ENCODE data around the gene ANKRD40. TPM values are rescaled to one million over a fixed set of nuclear protein-coding genes. Genes with fewer than 3 reads are reported as not detected.

ANKRD40 gene
- total RNA-seq, 1 experiment from 2014 or later: 45.3 TPM

DNA sequence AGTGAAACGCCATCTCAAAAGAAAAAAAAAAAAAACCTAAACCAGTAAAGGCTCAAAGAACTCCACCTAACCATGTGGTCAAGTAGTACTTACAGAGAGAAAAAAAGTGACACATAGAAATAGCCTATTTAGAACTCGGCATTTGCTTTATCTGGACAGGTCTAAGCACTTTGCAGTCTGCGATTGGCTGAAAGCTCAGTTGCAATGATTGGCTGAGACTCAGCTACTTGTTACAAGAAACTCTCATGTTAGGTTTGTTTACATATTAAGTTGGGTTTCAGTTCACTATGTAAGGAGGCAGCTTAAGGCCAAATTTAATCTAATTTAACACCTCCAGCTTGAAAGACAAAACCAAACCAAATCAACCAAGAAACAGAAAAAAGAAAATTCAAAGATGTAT lies 54.0 kb downstream of the ANKRD40 start:
- TF ChIP-seq NR1H2 (CRISPR knock-in tag; IDR thresholded peaks at IDR 0.05): no peak
- TF ChIP-seq, protein P1, sequence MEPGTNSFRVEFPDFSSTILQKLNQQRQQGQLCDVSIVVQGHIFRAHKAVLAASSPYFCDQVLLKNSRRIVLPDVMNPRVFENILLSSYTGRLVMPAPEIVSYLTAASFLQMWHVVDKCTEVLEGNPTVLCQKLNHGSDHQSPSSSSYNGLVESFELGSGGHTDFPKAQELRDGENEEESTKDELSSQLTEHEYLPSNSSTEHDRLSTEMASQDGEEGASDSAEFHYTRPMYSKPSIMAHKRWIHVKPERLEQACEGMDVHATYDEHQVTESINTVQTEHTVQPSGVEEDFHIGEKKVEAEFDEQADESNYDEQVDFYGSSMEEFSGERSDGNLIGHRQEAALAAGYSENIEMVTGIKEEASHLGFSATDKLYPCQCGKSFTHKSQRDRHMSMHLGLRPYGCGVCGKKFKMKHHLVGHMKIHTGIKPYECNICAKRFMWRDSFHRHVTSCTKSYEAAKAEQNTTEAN (CRISPR knock-in tag; IDR thresholded peaks at IDR 0.05): no peak
- TF ChIP-seq ATF3 (CRISPR knock-in tag; conservative IDR thresholded peaks at IDR 0.05): no peak
- TF ChIP-seq GABPB1 (CRISPR knock-in tag; IDR thresholded peaks at IDR 0.05): no peak
- TF ChIP-seq, protein P2, sequence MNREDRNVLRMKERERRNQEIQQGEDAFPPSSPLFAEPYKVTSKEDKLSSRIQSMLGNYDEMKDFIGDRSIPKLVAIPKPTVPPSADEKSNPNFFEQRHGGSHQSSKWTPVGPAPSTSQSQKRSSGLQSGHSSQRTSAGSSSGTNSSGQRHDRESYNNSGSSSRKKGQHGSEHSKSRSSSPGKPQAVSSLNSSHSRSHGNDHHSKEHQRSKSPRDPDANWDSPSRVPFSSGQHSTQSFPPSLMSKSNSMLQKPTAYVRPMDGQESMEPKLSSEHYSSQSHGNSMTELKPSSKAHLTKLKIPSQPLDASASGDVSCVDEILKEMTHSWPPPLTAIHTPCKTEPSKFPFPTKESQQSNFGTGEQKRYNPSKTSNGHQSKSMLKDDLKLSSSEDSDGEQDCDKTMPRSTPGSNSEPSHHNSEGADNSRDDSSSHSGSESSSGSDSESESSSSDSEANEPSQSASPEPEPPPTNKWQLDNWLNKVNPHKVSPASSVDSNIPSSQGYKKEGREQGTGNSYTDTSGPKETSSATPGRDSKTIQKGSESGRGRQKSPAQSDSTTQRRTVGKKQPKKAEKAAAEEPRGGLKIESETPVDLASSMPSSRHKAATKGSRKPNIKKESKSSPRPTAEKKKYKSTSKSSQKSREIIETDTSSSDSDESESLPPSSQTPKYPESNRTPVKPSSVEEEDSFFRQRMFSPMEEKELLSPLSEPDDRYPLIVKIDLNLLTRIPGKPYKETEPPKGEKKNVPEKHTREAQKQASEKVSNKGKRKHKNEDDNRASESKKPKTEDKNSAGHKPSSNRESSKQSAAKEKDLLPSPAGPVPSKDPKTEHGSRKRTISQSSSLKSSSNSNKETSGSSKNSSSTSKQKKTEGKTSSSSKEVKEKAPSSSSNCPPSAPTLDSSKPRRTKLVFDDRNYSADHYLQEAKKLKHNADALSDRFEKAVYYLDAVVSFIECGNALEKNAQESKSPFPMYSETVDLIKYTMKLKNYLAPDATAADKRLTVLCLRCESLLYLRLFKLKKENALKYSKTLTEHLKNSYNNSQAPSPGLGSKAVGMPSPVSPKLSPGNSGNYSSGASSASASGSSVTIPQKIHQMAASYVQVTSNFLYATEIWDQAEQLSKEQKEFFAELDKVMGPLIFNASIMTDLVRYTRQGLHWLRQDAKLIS (CRISPR knock-in tag; IDR thresholded peaks at IDR 0.05; ENCODE audit: borderline replicate concordance): no peak
- TF ChIP-seq SOX15 (CRISPR knock-in tag; IDR thresholded peaks at IDR 0.05): no peak
- no peak for TF ChIP-seq CBFB (CRISPR knock-in tag; IDR thresholded peaks at IDR 0.05; ENCODE audit: low read depth)
- no peak for TF ChIP-seq ZNF317 (CRISPR knock-in tag; IDR thresholded peaks at IDR 0.05; ENCODE audit: borderline replicate concordance, low read depth)
- no peak for TF ChIP-seq JUN (CRISPR knock-in tag; IDR thresholded peaks at IDR 0.05)
- TF ChIP-seq ZNF121 (CRISPR knock-in tag; IDR thresholded peaks at IDR 0.05): no peak
- no peak for TF ChIP-seq TCF7 (CRISPR knock-in tag; IDR thresholded peaks at IDR 0.05; ENCODE audit: low read depth)
- TF ChIP-seq IRF2 (CRISPR knock-in tag; IDR thresholded peaks at IDR 0.05; ENCODE audit: borderline replicate concordance, low read depth): no peak
- TF ChIP-seq, protein P3, sequence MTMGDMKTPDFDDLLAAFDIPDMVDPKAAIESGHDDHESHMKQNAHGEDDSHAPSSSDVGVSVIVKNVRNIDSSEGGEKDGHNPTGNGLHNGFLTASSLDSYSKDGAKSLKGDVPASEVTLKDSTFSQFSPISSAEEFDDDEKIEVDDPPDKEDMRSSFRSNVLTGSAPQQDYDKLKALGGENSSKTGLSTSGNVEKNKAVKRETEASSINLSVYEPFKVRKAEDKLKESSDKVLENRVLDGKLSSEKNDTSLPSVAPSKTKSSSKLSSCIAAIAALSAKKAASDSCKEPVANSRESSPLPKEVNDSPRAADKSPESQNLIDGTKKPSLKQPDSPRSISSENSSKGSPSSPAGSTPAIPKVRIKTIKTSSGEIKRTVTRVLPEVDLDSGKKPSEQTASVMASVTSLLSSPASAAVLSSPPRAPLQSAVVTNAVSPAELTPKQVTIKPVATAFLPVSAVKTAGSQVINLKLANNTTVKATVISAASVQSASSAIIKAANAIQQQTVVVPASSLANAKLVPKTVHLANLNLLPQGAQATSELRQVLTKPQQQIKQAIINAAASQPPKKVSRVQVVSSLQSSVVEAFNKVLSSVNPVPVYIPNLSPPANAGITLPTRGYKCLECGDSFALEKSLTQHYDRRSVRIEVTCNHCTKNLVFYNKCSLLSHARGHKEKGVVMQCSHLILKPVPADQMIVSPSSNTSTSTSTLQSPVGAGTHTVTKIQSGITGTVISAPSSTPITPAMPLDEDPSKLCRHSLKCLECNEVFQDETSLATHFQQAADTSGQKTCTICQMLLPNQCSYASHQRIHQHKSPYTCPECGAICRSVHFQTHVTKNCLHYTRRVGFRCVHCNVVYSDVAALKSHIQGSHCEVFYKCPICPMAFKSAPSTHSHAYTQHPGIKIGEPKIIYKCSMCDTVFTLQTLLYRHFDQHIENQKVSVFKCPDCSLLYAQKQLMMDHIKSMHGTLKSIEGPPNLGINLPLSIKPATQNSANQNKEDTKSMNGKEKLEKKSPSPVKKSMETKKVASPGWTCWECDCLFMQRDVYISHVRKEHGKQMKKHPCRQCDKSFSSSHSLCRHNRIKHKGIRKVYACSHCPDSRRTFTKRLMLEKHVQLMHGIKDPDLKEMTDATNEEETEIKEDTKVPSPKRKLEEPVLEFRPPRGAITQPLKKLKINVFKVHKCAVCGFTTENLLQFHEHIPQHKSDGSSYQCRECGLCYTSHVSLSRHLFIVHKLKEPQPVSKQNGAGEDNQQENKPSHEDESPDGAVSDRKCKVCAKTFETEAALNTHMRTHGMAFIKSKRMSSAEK (CRISPR knock-in tag; IDR thresholded peaks at IDR 0.05; ENCODE audit: borderline replicate concordance): no peak
- TF ChIP-seq, protein P4, sequence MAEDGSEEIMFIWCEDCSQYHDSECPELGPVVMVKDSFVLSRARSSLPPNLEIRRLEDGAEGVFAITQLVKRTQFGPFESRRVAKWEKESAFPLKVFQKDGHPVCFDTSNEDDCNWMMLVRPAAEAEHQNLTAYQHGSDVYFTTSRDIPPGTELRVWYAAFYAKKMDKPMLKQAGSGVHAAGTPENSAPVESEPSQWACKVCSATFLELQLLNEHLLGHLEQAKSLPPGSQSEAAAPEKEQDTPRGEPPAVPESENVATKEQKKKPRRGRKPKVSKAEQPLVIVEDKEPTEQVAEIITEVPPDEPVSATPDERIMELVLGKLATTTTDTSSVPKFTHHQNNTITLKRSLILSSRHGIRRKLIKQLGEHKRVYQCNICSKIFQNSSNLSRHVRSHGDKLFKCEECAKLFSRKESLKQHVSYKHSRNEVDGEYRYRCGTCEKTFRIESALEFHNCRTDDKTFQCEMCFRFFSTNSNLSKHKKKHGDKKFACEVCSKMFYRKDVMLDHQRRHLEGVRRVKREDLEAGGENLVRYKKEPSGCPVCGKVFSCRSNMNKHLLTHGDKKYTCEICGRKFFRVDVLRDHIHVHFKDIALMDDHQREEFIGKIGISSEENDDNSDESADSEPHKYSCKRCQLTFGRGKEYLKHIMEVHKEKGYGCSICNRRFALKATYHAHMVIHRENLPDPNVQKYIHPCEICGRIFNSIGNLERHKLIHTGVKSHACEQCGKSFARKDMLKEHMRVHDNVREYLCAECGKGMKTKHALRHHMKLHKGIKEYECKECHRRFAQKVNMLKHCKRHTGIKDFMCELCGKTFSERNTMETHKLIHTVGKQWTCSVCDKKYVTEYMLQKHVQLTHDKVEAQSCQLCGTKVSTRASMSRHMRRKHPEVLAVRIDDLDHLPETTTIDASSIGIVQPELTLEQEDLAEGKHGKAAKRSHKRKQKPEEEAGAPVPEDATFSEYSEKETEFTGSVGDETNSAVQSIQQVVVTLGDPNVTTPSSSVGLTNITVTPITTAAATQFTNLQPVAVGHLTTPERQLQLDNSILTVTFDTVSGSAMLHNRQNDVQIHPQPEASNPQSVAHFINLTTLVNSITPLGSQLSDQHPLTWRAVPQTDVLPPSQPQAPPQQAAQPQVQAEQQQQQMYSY (CRISPR knock-in tag; IDR thresholded peaks at IDR 0.05): no peak
- TF ChIP-seq NR2C2 (CRISPR knock-in tag; IDR thresholded peaks at IDR 0.05): no peak
- no peak for TF ChIP-seq CREB1 (CRISPR knock-in tag; IDR thresholded peaks at IDR 0.05)
- no peak for TF ChIP-seq ELF4 (CRISPR knock-in tag; IDR thresholded peaks at IDR 0.05; ENCODE audit: low read depth)
- no peak for TF ChIP-seq NR3C1 (CRISPR knock-in tag; conservative IDR thresholded peaks at IDR 0.05; ENCODE audit: low read depth)
- no peaks in the 10 kb centered on the region for H3K36me3 Mint-ChIP-seq
- ChIA-PET POLR2A (no interaction called here), CTCF (interaction anchor here (0.7 to 2.3 kb wide), 3 partner anchors 23 to 164 kb away, joined by 3 to 8 read pairs (median 3); no protein-coding TSS in a partner anchor)
- H3K4me1 Mint-ChIP-seq: no peaks in the 10 kb centered on the region
- 0 out of 2 replicates have a peak, but pooled peaks cover 3% of the 10 kb centered on the region for H3K9me3 Mint-ChIP-seq
- no peak overlapping the region for H3K4me3 Mint-ChIP-seq
- no peaks in the 10 kb centered on the region for H3K27me3 Mint-ChIP-seq (ENCODE audit: low read depth)
- no peak for ATAC-seq
- H3K27ac Mint-ChIP-seq: no peak overlapping the region
- DNase-seq (ENCODE audit: low spot score): no peak
